ENCODE data around the gene RPTOR. TPM values are rescaled to one million over a fixed set of nuclear protein-coding genes. Genes with fewer than 3 reads are reported as not detected.

RPTOR gene
- total RNA-seq, 6 donors from 2014 or later: 26.8 to 109 (median 36.8) TPM

- H3K36me3 ChIP-seq: peaks cover 0 to 8% (median 0%) of the 10 kb centered on the region in 4 donors
- DNase-seq (no peak), ATAC-seq (ENCODE audit: low FRiP score in 2 of 2) (no peak)
- 96 to 98% methylated on average over 10 of the region's 10 CpGs for WGBS, 2 donors
- H3K4me3 ChIP-seq: no peak overlapping the region
- H3K9me3 ChIP-seq: no peaks in the 10 kb centered on the region
- peaks cover 0 to 8% (median 3%) of the 10 kb centered on the region in 4 donors for H3K4me1 ChIP-seq
- no peak overlapping the region for H3K27ac ChIP-seq
- no peaks in the 10 kb centered on the region for H3K27me3 ChIP-seq
- TF ChIP-seq EP300 (IDR thresholded peaks at IDR 0.05): no peak
- no peak for TF ChIP-seq POLR2A (IDR thresholded peaks at IDR 0.05)
- TF ChIP-seq POLR2AphosphoS5 (IDR thresholded peaks at IDR 0.05): no peak
- TF ChIP-seq CTCF (IDR thresholded peaks at IDR 0.05): no peak
Observed at GRCh38 chr17:80817861-80818260, 273.2 kb downstream of the RPTOR start.

- no peak for DNase-seq
- ATAC-seq (ENCODE audit: low FRiP score in 2 of 2): no peak
- H3K4me3 ChIP-seq: no peak overlapping the region
- WGBS, 2 donors: 91 to 97% methylated on average over 7 to 9 of the region's 9 CpGs
- H3K9me3 ChIP-seq: no peaks in the 10 kb centered on the region
- H3K36me3 ChIP-seq: peaks cover 0 to 16% (median 2%) of the 10 kb centered on the region in 4 donors
- TF ChIP-seq POLR2A (IDR thresholded peaks at IDR 0.05) (no peak), EP300 (IDR thresholded peaks at IDR 0.05) (no peak), CTCF (IDR thresholded peaks at IDR 0.05) (no peak), POLR2AphosphoS5 (IDR thresholded peaks at IDR 0.05) (no peak)
- peaks cover 0 to 8% (median 3%) of the 10 kb centered on the region in 4 donors for H3K4me1 ChIP-seq
- H3K27ac ChIP-seq: peak overlapping the region; percentile 4 to 57 (median 26)
- H3K27me3 ChIP-seq: no peaks in the 10 kb centered on the region
Observed at GRCh38 chr17:80818871-80819270, 274.2 kb downstream of the RPTOR start.

- ATAC-seq (ENCODE audit: low FRiP score in 2 of 2): no peak
- no peak overlapping the region for H3K4me3 ChIP-seq
- peaks cover 0 to 8% (median 3%) of the 10 kb centered on the region in 4 donors for H3K4me1 ChIP-seq
- peaks cover 0 to 22% (median 3%) of the 10 kb centered on the region in 4 donors for H3K36me3 ChIP-seq
- no peak for DNase-seq
- TF ChIP-seq EP300 (IDR thresholded peaks at IDR 0.05): no peak
- no peak for TF ChIP-seq CTCF (IDR thresholded peaks at IDR 0.05)
- no peak for TF ChIP-seq POLR2A (IDR thresholded peaks at IDR 0.05)
- peak in 1 of 2 donors; percentile 21 for TF ChIP-seq POLR2AphosphoS5 (IDR thresholded peaks at IDR 0.05)
- no peaks in the 10 kb centered on the region for H3K27me3 ChIP-seq
- H3K27ac ChIP-seq: peak overlapping the region; percentile 6 to 73 (median 50)
- H3K9me3 ChIP-seq: no peaks in the 10 kb centered on the region
- 62 to 64% methylated on average over 21 to 23 of the region's 23 CpGs for WGBS, 2 donors
Observed at GRCh38 chr17:80819422-80820164, 275.0 kb downstream of the RPTOR start.

GRCh38 chr17:80820331-80820730, 275.7 kb downstream of the RPTOR start:
- H3K4me3 ChIP-seq: no peak overlapping the region
- no peaks in the 10 kb centered on the region for H3K9me3 ChIP-seq
- DNase-seq (no peak), ATAC-seq (ENCODE audit: low FRiP score in 2 of 2) (no peak)
- no peak for TF ChIP-seq POLR2A (IDR thresholded peaks at IDR 0.05)
- TF ChIP-seq CTCF (IDR thresholded peaks at IDR 0.05): no peak
- no peak for TF ChIP-seq POLR2AphosphoS5 (IDR thresholded peaks at IDR 0.05)
- no peak for TF ChIP-seq EP300 (IDR thresholded peaks at IDR 0.05)
- H3K4me1 ChIP-seq: peaks cover 0 to 8% (median 3%) of the 10 kb centered on the region in 4 donors
- 85 to 92% methylated on average over 13 of the region's 13 CpGs for WGBS, 2 donors
- peaks cover 0 to 24% (median 7%) of the 10 kb centered on the region in 4 donors for H3K36me3 ChIP-seq
- no peaks in the 10 kb centered on the region for H3K27me3 ChIP-seq
- H3K27ac ChIP-seq: peak overlapping the region in 2 of 4 donors; percentile 9 to 73

Data from upper lobe of left lung (tissue), 6 donors.